GM20431 (cell line): ENCODE measurements around the gene DTNA.

Source experiments
- in situ Hi-C: fragments of 300-500 bp; cut with MseI, MboI; formaldehyde crosslinking; loops from one replicate; pipeline ENCODE4 v1.15.0; 2020; ENCODE audit warnings: low sequenced_read_pairs; ENCODE audit not compliant: unreplicated experiment

Gene DTNA

GRCh38 chr18:34801774-34802173, 91.7 kb downstream of the DTNA start:
- in situ Hi-C loops, result no loop called here

GRCh38 chr18:34802959-34803358, 92.9 kb downstream of the DTNA start:
- in situ Hi-C loops, result no loop called here

GRCh38 chr18:34803877-34804400, 93.8 kb downstream of the DTNA start:
- in situ Hi-C loops, result no loop called here

- in situ Hi-C loops, result no loop called here
These were observed 95.2 kb downstream of the DTNA start for GRCh38 chr18:34805103-34805877.

- in situ Hi-C loops, result no loop called here
These were observed 95.8 kb downstream of the DTNA start for GRCh38 chr18:34805878-34806351.

GRCh38 chr18:34806527-34806926, 96.4 kb downstream of the DTNA start:
- in situ Hi-C loops, result no loop called here

- in situ Hi-C loops, result no loop called here
These were observed 97.2 kb downstream of the DTNA start for GRCh38 chr18:34807106-34807796.

- in situ Hi-C loops, result no loop called here
These were observed 98.3 kb downstream of the DTNA start for GRCh38 chr18:34808389-34808788.

GRCh38 chr18:34809451-34810072, 99.5 kb downstream of the DTNA start:
- in situ Hi-C loops, result no loop called here

GRCh38 chr18:34816183-34816582, 106.1 kb downstream of the DTNA start:
- in situ Hi-C loops, result no loop called here

- in situ Hi-C loops, result no loop called here
These were observed 107.5 kb downstream of the DTNA start for GRCh38 chr18:34817636-34818035.

- in situ Hi-C loops, result no loop called here
These were observed 108.0 kb downstream of the DTNA start for GRCh38 chr18:34818064-34818463.

- in situ Hi-C loops, result no loop called here
These were observed 110.4 kb downstream of the DTNA start for GRCh38 chr18:34820360-34821065.

GRCh38 chr18:34821669-34822210, 111.6 kb downstream of the DTNA start:
- in situ Hi-C loops, result no loop called here

GRCh38 chr18:34828093-34828492, 118.0 kb downstream of the DTNA start:
- in situ Hi-C loops, result no loop called here

- in situ Hi-C loops, result no loop called here
These were observed 124.8 kb downstream of the DTNA start for GRCh38 chr18:34834897-34835296.

- in situ Hi-C loops, result no loop called here
These were observed 125.4 kb downstream of the DTNA start for GRCh38 chr18:34835466-34835865.

- in situ Hi-C loops, result no loop called here
These were observed 127.7 kb downstream of the DTNA start for GRCh38 chr18:34837769-34838272.

GRCh38 chr18:34838669-34839068, 128.6 kb downstream of the DTNA start:
- in situ Hi-C loops, result no loop called here
